Measurements from ENCODE around the gene SUMO3. TPM values are rescaled to one million over a fixed set of nuclear protein-coding genes. Genes with fewer than 3 reads are reported as not detected.

Gene SUMO3
- total and polyA plus RNA-seq, 2 of the 4 experiments (the other 2 are of a cell fraction), result 64.9 to 101 TPM

DNA sequence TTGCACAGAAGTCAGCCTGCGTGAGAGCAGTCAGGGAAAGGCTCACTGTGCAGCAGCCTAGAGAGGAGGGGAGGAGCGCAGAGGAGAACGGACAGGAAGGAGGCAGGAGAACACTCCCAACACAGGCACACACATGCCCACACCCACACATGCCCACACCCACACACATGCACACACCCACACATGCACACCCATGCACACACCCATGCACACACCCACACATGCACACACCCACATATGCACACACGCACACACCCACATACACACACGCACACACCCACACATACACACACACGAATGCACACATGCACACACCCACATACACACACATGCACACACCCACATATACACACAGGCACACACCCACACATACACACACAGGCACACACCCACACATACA lies 7.1 kb downstream of the SUMO3 start:
- no peak overlapping the region for H2BK20ac ChIP-seq (ENCODE audit: low read depth, low read length)
- ChIA-PET POLR2A (ENCODE audit: unreplicated experiment) (no interaction called here), CTCF (no interaction called here)
- DNase-seq, result no peak
- H3K27ac ChIP-seq (ENCODE audit: insufficient read depth, low read length), result no peak overlapping the region
- H2BK15ac ChIP-seq (ENCODE audit: low read depth, low read length), result no peak overlapping the region
- H2BK5ac ChIP-seq (ENCODE audit: low read depth, low read length, poor library complexity, severe bottlenecking), result peak overlapping the region; percentile 40
- H4K5ac ChIP-seq (ENCODE audit: low read depth, low read length), result no peak overlapping the region
- no peak overlapping the region for H2AK5ac ChIP-seq (ENCODE audit: low read depth, low read length)
- H3K18ac ChIP-seq (ENCODE audit: low read depth, low read length), result no peak overlapping the region
- H2BK120ac ChIP-seq (ENCODE audit: low read depth, low read length), result no peak overlapping the region
- no peak overlapping the region for H4K91ac ChIP-seq (ENCODE audit: insufficient read depth, low read depth, low read length)
- H3K9me1 ChIP-seq (ENCODE audit: insufficient read depth, low read length), result peaks cover 3% of the 10 kb centered on the region
- in situ Hi-C loops (cut with MboI; ENCODE audit: low sequenced_read_pairs), result loop anchor here (25.0 kb wide), 1 partner anchor 302 kb away; no protein-coding TSS in a partner anchor
- intact Hi-C loops (cut with micrococcal nuclease), result no loop called here
- peaks cover 46% of the 10 kb centered on the region for H3K36me3 ChIP-seq (ENCODE audit: control insufficient read depth, insufficient read depth, low read length)
- no peak overlapping the region for H3K23ac ChIP-seq (ENCODE audit: low read depth, low read length)
- H3K9me3 ChIP-seq (ENCODE audit: control insufficient read depth, insufficient read depth, low read length), result no peaks in the 10 kb centered on the region
- no peak overlapping the region for H3K9ac ChIP-seq (ENCODE audit: low read depth, low read length)
- no peak overlapping the region for H4K8ac ChIP-seq (ENCODE audit: low read depth in 2 of 2, low read length in 2 of 2)
- no peak overlapping the region for H3K4me3 ChIP-seq (ENCODE audit: insufficient read depth, low read depth, low read length)
- TF ChIP-seq MXI1 (IDR thresholded peaks at IDR 0.05; ENCODE audit: borderline replicate concordance, low read depth, low read length) (no peak), MAZ (IDR thresholded peaks at IDR 0.05; ENCODE audit: borderline replicate concordance, low read depth, low read length) (no peak), FOS (IDR thresholded peaks at IDR 0.05; ENCODE audit: low read depth, low read length) (no peak), POLR2A (IDR thresholded peaks at IDR 0.05; ENCODE audit: low read depth, low read length) (no peak), CHD1 (IDR thresholded peaks at IDR 0.05; ENCODE audit: low read depth, low read length) (no peak)
- H3K4me2 ChIP-seq (ENCODE audit: low read depth, low read length), result no peak overlapping the region
- H3K14ac ChIP-seq (replicated peaks; ENCODE audit: low read depth, low read length), result no peak overlapping the region
- WGBS, 2 experiments (ENCODE audit: extremely low coverage in 2 of 2, insufficient read length in 1 of 2), result no CpG with 5 or more reads among the region's 6 CpGs
- no TSS peak for BruUV-seq (replicated peaks)
- peaks cover 39 to 82% of the 10 kb centered on the region in 2 experiments for H3K79me1 ChIP-seq (ENCODE audit: low read depth in 1 of 2, low read length in 2 of 2)
- H4K20me1 ChIP-seq (ENCODE audit: insufficient read depth, low read length), result peaks cover 61% of the 10 kb centered on the region
- no peak overlapping the region for H2AK9ac ChIP-seq (replicated peaks; ENCODE audit: low read depth, low read length, poor library complexity)
- no peak overlapping the region for H3K56ac ChIP-seq (ENCODE audit: extremely low read depth, insufficient read depth, low read length)
- H2AFZ ChIP-seq (replicated peaks; ENCODE audit: low read length, poor library complexity), result no peak overlapping the region
- dilution Hi-C loops (cut with HindIII; ENCODE audit: low sequenced_read_pairs, unreplicated experiment), result no loop called here
- H3K4me1 ChIP-seq (ENCODE audit: control insufficient read depth, insufficient read depth, low read length), result no peaks in the 10 kb centered on the region
- H3K4ac ChIP-seq (ENCODE audit: low read depth, low read length), result no peak overlapping the region
- no peak for ATAC-seq (ENCODE audit: low read depth)
- H3K27me3 ChIP-seq (ENCODE audit: control insufficient read depth, insufficient read depth, low read length), result no peaks in the 10 kb centered on the region

Measured in IMR-90 (cell line).